LNCAP (cell line): ENCODE results near the gene CLTC.

ENCODE experiments used
- TF ChIP-seq, protein P1 (sequence below): fragments of 450-650 bp; IDR thresholded peaks from 2 replicates; pipeline ENCODE4 v1.5.1; 2017; ENCODE audit warnings: mild to moderate bottlenecking

Gene CLTC

DNA sequence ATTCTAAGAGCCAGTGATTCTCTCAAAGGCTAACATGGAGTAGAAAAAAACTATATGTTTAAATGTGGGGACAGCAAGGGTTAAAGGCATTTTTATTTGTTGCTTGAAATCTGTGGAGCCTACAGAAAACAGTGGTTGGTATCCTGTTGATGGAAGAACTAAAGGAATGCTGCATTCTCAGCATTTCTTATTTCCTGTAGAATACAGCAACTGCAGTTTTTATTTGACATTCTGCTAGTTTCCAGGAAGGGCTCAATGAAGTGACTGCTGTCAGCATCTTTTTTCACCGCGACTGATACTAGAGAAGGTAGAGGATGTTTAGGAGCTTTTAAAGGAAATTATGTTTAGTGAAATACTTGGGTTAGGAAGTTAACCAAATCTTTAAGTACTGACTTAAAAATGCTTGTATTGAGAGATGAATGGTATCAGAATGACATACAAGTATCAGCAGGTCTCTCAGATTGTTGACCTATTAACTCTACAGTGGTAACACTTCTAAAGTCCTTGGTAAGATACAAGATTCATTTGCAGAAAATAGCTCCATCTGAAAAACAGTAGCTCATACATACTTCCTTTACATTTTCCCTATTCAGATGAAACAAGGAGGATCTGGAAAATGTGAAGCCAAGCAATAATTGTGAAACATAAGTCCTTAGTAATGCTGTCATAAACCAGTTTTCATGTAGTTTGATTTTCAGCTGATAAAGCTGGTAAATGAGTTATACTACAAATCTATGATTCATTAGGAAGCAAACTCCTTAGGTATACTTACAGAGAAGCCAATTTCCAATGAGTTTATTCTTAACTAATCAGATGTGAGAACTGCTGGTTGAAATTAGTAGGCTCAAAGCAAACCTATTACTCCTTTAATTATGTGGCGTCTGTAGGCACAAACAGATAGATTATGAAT, 15.2 kb downstream of the CLTC start:
- TF ChIP-seq, protein P1, sequence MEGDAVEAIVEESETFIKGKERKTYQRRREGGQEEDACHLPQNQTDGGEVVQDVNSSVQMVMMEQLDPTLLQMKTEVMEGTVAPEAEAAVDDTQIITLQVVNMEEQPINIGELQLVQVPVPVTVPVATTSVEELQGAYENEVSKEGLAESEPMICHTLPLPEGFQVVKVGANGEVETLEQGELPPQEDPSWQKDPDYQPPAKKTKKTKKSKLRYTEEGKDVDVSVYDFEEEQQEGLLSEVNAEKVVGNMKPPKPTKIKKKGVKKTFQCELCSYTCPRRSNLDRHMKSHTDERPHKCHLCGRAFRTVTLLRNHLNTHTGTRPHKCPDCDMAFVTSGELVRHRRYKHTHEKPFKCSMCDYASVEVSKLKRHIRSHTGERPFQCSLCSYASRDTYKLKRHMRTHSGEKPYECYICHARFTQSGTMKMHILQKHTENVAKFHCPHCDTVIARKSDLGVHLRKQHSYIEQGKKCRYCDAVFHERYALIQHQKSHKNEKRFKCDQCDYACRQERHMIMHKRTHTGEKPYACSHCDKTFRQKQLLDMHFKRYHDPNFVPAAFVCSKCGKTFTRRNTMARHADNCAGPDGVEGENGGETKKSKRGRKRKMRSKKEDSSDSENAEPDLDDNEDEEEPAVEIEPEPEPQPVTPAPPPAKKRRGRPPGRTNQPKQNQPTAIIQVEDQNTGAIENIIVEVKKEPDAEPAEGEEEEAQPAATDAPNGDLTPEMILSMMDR: no peak

DNA sequence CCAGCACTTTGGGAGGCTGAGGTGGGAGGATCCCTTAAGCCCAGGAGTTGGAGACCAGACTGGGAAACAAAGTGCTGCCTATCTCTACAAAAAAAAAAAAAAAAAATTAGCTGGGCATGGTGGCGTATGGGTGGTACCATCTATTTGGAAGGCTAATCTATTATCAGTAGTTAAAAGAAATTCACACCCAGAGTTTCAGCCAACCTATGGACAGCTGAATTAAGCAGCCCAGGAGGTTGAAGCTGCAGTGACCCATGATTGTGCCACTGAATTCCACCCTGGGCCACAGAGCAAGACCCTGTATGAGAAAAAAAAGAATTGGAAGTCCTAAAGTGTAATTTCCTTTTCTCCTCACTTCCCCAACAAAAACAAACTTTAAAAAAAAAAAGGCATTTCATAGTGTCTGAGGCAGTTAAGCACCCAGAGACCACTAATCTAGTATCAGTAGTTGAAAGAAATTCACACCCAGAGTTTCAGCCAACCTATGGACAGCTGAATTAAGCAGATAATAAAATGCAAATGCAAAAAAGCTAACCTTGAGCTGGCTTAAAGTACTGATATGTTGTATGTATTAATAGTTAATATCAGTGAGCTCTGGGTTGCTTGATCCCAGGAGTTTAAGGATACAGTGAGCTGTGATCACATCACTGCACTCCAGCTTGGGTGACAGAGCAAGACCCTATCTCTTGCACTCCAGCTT, 18.1 kb downstream of the CLTC start:
- TF ChIP-seq, protein P1: no peak

DNA sequence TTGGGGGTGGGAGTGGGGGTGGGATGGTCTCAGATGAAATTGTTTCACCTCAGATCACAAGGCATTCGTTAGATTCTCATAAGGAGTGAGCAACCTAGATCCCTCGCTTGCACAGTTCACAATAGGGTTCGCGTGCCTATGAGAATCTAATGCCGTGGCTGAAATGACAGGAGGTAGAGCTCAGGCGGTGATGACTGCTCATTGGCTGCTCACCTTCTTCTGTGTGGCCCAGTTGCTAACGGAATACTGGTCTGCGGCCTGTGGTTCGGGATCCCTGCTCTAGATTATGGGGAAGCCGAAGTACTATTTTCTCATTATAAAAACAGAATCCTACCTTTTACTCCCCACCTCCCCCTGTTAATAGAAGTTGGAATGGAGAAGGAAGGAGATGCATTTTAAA, 18.9 kb downstream of the CLTC start:
- TF ChIP-seq, protein P1: no peak

DNA sequence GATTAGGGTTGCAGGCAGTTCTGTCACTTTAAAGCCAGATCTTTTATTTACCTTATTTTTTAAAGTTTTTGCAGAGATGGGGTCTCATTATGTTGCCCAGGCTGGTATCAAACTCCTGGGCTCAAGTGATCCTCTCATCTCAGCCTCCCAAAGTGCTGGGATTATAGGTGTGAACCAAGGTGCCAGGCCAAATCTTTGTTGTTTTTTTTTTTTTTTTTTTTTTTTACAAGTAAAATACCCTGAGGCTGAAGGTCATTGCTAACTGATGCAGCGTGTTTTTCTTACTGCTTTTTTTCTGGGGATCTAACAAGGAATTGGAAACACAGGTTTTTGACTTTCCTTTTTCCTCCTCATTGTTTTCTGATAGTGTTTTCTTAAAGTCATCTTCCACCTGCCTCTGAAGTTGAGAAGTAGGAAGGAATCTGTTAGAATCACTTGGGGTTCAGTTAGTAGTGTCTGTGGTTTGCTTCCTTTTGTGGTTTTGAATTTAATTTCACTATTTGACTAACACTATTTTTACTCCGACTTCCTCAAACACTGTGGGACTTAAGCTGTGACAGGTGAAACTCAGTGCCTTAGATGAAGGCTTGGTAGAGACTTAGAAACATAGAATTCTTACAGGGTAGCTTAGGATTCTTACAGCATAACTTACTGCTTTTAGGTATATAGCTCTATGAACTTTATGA, 22.2 kb downstream of the CLTC start:
- TF ChIP-seq, protein P1: no peak

DNA sequence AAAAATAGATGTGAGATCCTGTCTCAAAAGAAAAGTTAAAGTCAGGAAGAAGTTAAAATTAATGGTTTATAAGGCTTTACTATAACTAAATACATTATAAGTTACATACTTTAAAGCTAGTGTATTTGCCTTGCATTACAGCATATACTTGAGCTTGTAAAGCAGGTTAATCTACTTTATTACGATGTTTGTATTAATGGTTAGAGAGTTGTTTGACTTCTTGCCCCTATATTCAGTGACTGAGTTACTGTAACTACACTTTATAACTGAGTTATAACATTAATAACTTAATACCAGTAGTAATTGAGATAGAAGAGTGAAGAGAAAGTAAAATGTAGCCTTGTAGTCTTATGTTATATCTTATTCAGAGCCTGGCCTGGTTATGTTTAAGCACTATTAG, 22.9 kb downstream of the CLTC start:
- TF ChIP-seq, protein P1: no peak

DNA sequence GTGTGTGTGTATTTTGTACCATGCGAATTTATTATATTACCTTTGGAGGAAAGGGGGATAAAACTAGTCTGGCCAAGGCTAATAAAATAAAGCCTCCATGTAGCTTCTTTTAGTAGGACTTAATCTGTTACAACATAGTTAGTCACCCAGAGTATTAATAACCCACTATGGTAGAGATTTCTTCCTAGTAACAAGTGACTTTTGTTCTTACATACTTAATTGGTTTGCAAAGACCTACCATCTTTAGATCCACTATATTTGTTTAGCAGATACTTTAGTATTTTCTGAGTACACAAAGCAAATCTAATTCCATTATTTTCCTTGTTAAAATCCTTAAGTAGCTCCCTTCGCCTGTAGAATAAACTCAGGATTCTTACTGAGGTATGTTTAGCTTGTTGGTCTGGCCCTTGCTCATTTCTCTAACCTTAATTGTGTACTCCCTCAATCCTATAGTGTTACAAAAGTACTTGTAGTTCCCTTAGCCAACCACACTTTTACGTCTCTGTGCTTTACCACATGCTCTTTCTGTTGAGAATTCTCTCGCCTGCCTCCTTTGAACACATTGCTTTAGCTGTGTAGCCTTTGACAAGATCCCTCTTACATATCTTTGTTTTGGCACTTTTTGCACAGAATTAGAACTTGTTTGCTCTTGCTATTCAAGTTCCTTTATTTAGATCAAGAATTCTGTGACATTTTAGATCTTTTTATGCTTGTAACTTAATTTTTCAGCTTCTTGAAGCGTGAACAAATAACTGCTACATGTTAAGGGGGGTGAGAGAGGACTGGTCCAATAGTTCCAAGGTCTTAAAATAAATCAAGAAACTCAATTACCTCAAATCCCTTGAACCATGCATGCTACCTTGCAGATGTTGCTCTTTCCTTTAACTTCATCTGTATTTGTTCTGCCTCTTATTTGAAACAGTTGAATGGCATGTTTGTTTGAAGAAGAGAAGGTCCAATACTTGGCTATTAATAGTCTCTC, 23.8 kb downstream of the CLTC start:
- TF ChIP-seq, protein P1: no peak

DNA sequence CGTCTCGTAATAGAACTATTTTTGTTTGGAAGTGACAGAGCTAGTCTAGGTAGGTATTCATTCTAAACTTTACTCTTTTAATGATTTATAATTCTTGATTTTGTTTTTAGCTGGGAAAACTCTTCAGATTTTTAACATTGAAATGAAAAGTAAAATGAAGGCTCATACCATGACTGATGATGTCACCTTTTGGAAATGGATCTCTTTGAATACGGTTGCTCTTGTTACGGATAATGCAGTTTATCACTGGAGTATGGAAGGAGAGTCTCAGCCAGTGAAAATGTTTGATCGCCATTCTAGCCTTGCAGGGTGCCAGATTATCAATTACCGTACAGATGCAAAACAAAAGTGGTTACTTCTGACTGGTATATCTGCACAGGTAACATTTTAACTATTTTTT, 27.6 kb downstream of the CLTC start:
- TF ChIP-seq, protein P1: no peak
